Amygdala (tissue), 56 donors: ENCODE results near the gene SAMD7.

ENCODE experiments used
- DNase-seq, 56 donors: peaks; one replicate each; lab custom pipeline; 2025; lab: John Stamatoyannopoulos, UW

SAMD7 gene, protein sequence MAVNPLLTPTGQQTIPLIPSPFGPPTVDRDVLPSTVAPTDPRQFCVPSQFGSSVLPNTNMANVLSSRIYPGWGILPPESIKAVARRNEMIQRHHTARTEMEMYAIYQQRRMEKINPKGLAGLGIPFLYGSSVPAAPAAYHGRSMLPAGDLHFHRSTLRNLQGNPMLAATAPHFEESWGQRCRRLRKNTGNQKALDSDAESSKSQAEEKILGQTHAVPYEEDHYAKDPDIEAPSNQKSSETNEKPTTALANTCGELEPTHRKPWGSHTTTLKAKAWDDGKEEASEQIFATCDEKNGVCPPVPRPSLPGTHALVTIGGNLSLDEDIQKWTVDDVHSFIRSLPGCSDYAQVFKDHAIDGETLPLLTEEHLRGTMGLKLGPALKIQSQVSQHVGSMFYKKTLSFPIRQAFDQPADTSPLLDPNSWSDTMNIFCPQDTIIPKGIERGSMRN

GRCh38 chr3:169911272-169911671 is at the start of gene SAMD7:
Gene SAMD7 (plus strand): TSS chr3:169911572. CDS start chr3:169919499, 7,927 bp downstream.
- no peak for DNase-seq

GRCh38 chr3:169861871-169862270 is 49.5 kb upstream of the SAMD7 start:
- DNase-seq: no peak

- peak in 47 of 56 donors; percentile 0 to 87 (median 36) for DNase-seq
Measured at GRCh38 chr3:169863458-169863899, 47.9 kb upstream of the SAMD7 start.

- no peak for DNase-seq
Measured at GRCh38 chr3:169864270-169864669, 47.1 kb upstream of the SAMD7 start.

- DNase-seq: no peak
Measured at GRCh38 chr3:169865176-169865767, 46.1 kb upstream of the SAMD7 start.

- no peak for DNase-seq
Measured at GRCh38 chr3:169867584-169868210, 43.7 kb upstream of the SAMD7 start.

- DNase-seq: no peak
Measured at GRCh38 chr3:169868369-169868768, 43.0 kb upstream of the SAMD7 start.

- no peak for DNase-seq
Measured at GRCh38 chr3:169869484-169870220, 41.7 kb upstream of the SAMD7 start, which contains the start of gene LRRC31. Gene LRRC31 (minus strand): TSS chr3:169869935. CDS start chr3:169869807, 128 bp downstream.

- DNase-seq: no peak
Measured at GRCh38 chr3:169871129-169871886, 40.1 kb upstream of the SAMD7 start.

DNA sequence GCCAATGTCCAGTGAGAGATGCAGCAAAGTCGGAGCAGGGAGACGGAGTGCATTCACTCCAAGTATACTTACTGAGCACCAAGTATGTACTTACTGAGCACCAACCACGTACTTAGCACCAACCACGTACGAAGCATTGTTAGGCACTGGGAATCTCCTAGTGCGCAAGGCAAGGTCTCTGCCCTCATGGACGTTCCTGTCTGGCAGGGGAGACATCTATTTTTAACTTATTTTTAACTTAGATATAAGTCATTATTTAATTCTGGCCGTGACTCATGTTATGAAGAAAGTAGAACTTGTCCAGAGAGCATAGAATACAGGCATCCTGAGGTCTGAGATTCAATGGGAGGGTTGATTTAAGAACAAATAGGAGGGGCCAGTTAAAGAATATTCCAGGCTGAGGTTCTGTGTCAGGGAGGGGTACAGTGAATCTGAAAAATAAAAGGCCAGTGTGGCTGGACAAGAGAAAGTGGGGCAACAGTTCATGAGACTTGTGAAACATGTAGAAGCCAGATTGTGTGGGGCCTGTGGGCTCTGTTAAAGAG is 32.3 kb upstream of the SAMD7 start:
- DNase-seq: no peak

- DNase-seq: no peak
Measured at GRCh38 chr3:169879845-169880575, 31.4 kb upstream of the SAMD7 start.

DNA sequence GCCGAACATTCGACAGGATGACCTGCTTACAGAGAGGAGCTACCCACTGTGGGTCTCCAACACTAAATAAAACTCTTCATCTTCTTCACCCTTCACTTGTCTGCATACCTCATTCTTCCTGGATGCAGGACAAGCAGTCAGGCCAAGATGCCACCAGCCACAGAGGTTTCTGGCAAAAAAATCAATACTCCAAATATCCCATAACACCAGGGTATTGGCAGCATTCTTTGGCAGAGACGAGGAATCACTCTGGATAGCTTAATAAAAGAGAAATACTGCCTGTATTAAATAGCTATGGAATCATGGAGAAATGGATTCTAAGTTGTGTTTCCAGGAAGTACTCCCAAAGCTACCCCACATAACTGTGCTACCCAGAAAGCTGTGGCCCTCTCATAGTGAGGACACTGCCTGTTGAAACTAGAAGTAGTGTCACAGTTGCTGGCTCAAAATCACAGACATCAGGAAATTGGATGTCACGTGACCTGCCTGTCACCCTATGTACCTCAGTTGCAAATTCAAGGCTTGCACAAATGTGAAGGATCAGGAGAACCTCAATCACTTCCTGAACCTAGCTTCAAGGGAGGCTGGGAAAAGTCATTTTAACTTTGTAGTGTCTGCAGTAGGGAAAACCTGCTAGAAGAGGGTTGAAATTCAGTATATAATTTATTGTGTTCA is 30.7 kb upstream of the SAMD7 start:
- no peak for DNase-seq

DNA sequence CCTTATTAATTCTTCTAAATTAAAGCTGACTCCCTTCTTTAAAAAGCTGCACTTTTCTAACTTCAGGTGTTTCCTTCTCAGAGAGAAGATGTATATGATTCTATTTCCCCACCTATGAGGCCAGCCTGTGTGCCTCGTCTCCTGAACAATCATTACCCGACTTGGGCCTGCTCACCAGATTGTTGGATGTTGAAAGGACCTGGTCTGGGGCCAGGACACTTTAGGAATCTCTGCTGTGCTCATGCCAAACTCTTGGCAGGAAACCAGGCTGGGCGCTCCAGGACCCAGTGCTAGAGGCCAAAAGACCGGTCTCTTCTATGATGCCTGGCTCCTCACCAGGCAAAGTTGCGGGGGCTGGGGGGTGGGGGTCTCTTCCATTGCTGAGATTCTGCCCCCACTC is 24.7 kb upstream of the SAMD7 start:
- peak in 52 of 56 donors; percentile 3 to 82 (median 45) for DNase-seq

GRCh38 chr3:169891886-169892285 is 19.5 kb upstream of the SAMD7 start:
- no peak for DNase-seq

DNA sequence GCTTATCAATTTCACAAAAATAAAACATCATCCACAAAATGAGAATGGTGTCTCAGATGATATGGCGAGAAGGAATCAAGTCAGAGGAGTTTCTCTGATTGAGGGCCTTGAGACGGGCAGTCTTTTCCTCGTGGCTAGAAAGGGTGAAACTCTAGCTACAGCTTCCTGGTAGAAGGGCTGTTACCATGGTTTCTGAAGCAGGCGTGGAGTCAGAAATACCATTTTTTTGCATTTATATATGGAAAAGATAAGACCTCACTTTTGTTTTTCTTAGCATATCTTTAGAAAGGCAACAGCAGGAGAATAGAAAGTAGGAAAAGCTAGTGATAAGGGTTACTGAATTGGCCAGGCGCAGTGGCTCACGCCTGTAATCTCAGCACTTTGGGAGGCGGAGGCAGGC is 17.3 kb upstream of the SAMD7 start:
- no peak for DNase-seq

DNA sequence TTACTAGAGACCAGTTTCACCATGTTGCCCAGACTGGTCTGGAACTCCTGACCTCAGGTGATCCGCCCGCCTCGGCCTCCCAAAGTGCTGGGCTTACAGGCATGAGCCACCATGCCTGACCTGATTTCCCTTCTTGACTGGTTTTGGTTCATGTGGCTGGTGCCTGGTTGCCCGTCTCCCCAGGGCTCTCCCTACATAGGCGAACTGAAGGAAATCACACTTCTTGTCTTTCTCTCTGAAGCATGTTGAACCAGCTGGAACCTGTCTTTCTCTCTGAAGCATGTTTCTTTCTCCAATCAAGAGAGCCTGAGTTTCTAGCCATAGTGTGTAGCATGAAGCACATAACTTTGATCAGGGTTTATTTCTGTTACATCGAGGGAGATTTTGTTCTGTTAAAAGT is 16.3 kb upstream of the SAMD7 start:
- DNase-seq: no peak

GRCh38 chr3:169897284-169897683 is 14.1 kb upstream of the SAMD7 start:
- DNase-seq: no peak

DNA sequence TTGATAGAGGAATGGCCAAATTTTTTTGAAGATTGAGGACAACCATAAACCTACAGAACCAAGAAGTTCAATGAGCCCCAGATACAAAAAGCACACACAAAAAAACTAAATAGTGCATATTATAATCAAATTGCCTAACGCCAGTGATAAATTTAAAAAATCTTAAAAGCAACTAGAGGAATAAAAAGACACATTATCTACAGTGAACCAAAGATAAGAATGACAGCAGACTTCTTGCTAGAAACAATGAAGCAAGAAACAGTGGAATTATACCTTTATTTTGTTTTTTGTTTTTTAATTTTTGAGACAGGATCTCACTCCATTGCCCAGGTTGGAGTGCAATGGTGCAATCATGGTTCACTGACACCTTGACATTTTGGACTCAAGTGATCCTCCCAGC is 9.9 kb upstream of the SAMD7 start:
- no peak for DNase-seq
